ENCODE results near the gene DMRTA1. TPM values are rescaled to one million over a fixed set of nuclear protein-coding genes. Genes with fewer than 3 reads are reported as not detected.

Gene DMRTA1
- total RNA-seq, 1 experiment from 2014 or later: not detected

DNA sequence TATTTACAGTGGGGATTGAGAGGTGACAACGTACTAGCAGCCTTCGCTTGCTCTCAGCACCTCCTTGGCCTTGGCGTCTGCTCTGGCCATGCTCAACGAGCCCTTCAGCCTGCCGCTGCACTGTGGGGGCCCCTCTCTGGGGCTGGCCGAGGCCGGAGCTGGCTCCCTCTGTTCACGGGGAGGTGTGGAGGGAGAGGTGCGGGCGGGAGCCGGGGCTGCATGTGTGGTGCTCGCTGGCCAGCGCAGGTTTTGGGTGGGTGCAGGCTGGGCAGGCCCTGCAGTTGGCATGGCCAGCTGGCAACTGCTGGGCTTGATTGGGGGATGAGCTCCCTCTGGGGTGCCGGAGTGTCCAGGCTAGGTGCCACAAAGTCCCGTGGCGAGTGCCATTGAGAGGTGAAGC lies 5.8 kb upstream of the DMRTA1 start (continued):
- TF ChIP-seq, protein P1, sequence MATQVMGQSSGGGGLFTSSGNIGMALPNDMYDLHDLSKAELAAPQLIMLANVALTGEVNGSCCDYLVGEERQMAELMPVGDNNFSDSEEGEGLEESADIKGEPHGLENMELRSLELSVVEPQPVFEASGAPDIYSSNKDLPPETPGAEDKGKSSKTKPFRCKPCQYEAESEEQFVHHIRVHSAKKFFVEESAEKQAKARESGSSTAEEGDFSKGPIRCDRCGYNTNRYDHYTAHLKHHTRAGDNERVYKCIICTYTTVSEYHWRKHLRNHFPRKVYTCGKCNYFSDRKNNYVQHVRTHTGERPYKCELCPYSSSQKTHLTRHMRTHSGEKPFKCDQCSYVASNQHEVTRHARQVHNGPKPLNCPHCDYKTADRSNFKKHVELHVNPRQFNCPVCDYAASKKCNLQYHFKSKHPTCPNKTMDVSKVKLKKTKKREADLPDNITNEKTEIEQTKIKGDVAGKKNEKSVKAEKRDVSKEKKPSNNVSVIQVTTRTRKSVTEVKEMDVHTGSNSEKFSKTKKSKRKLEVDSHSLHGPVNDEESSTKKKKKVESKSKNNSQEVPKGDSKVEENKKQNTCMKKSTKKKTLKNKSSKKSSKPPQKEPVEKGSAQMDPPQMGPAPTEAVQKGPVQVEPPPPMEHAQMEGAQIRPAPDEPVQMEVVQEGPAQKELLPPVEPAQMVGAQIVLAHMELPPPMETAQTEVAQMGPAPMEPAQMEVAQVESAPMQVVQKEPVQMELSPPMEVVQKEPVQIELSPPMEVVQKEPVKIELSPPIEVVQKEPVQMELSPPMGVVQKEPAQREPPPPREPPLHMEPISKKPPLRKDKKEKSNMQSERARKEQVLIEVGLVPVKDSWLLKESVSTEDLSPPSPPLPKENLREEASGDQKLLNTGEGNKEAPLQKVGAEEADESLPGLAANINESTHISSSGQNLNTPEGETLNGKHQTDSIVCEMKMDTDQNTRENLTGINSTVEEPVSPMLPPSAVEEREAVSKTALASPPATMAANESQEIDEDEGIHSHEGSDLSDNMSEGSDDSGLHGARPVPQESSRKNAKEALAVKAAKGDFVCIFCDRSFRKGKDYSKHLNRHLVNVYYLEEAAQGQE (IDR thresholded peaks at IDR 0.05; ENCODE audit: low read depth): no peak
- no peak for TF ChIP-seq EZH2phosphoT487 (IDR thresholded peaks at IDR 0.05; ENCODE audit: borderline replicate concordance)
- no peak for TF ChIP-seq YY1 (IDR thresholded peaks at IDR 0.05; ENCODE audit: extremely low read depth, insufficient replicate concordance, low read depth, low read length)

DNA sequence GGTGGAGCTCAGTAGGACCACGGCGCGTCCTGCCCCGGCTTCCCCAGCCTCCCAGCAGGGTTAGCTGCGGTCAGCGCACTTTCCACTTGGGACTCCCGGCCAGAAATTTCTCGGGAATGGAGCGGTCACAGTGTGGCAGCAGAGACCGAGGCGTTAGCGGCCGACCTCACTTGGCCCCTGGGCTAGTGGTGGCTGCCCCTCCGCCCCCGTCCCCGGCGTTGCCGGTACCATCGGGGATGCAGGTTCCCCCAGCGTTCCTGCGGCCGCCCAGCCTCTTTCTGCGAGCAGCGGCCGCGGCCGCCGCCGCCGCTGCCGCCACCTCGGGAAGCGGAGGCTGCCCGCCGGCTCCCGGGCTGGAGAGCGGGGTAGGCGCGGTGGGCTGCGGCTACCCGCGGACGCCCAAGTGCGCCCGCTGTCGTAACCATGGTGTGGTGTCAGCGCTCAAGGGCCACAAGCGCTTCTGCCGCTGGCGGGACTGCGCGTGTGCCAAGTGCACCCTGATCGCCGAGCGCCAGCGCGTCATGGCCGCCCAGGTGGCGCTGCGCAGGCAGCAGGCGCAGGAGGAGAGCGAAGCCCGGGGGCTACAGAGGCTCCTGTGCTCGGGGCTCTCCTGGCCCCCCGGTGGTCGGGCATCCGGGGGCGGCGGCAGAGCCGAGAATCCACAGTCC lies 460 bp downstream of the DMRTA1 start:
- Histone ChIP-seq H3K4me1 (ENCODE audit: control insufficient read depth in 1 of 2, insufficient read depth in 2 of 2, low read length in 2 of 2) (no peaks in the 10 kb centered on the region), H3K27me3 (ENCODE audit: insufficient read depth, low read length) (peaks cover 24% of the 10 kb centered on the region), H3K79me2 (ENCODE audit: insufficient read depth, low read length) (no peaks in the 10 kb centered on the region), H4K20me1 (ENCODE audit: insufficient read depth) (no peaks in the 10 kb centered on the region), H3K9me2 (ENCODE audit: insufficient read depth) (no peaks in the 10 kb centered on the region), H2AFZ (ENCODE audit: low read depth, low read length, poor library complexity, severe bottlenecking) (no peak overlapping the region), H3K9ac (ENCODE audit: low read length) (no peak overlapping the region), H3K4me3 (replicated peaks in 1 of 2; ENCODE audit: low read depth in 1 of 2, low read length in 2 of 2) (no peak overlapping the region), H3K4me2 (ENCODE audit: low read length) (no peak overlapping the region), H3K9me3 (ENCODE audit: control insufficient read depth in 1 of 2, insufficient read depth in 1 of 2, low read depth in 1 of 2, low read length in 2 of 2) (no peaks in the 10 kb centered on the region), H3K36me3 (ENCODE audit: control insufficient read depth in 1 of 2, insufficient read depth in 2 of 2, low read length in 2 of 2) (no peaks in the 10 kb centered on the region), H3K27ac (ENCODE audit: low read depth, low read length) (no peak overlapping the region)
- no TSS peak for BruUV-seq (replicated peaks)
- ChIA-PET RAD21 (ENCODE audit: low non-redundant PET in 1 of 2, low total read pairs in 2 of 2, uncharacterized antibody in 2 of 2, unreplicated experiment in 2 of 2) (no interaction called here), CTCF (no interaction called here), POLR2A (no interaction called here)
- intact Hi-C loops (cut with micrococcal nuclease): no loop called here
- DNase-seq (ENCODE audit: low read depth, low spot score) (no peak), ATAC-seq (no peak)
- TF ChIP-seq EGR1 (IDR thresholded peaks at IDR 0.05; ENCODE audit: low read depth): no peak
- TF ChIP-seq EZH2 (IDR thresholded peaks at IDR 0.05): no peak
- TF ChIP-seq RAD21 (IDR thresholded peaks at IDR 0.05; ENCODE audit: low read depth): no peak
- no peak for TF ChIP-seq ZFX (IDR thresholded peaks at IDR 0.05)
- TF ChIP-seq POLR2A (IDR thresholded peaks at IDR 0.05; ENCODE audit: borderline replicate concordance, extremely low read depth, insufficient read depth, insufficient read length): no peak
- TF ChIP-seq JUND (IDR thresholded peaks at IDR 0.05): no peak
- no peak for TF ChIP-seq SP1 (IDR thresholded peaks at IDR 0.05; ENCODE audit: low read depth)
- TF ChIP-seq SIN3A (IDR thresholded peaks at IDR 0.05; ENCODE audit: low read depth): no peak
- TF ChIP-seq, protein P1 (IDR thresholded peaks at IDR 0.05; ENCODE audit: low read depth): no peak
- TF ChIP-seq, protein P2, sequence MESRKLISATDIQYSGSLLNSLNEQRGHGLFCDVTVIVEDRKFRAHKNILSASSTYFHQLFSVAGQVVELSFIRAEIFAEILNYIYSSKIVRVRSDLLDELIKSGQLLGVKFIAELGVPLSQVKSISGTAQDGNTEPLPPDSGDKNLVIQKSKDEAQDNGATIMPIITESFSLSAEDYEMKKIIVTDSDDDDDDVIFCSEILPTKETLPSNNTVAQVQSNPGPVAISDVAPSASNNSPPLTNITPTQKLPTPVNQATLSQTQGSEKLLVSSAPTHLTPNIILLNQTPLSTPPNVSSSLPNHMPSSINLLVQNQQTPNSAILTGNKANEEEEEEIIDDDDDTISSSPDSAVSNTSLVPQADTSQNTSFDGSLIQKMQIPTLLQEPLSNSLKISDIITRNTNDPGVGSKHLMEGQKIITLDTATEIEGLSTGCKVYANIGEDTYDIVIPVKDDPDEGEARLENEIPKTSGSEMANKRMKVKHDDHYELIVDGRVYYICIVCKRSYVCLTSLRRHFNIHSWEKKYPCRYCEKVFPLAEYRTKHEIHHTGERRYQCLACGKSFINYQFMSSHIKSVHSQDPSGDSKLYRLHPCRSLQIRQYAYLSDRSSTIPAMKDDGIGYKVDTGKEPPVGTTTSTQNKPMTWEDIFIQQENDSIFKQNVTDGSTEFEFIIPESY (IDR thresholded peaks at IDR 0.05; ENCODE audit: extremely low read depth, insufficient replicate concordance, low read length): no peak
- TF ChIP-seq CEBPB (IDR thresholded peaks at IDR 0.05; ENCODE audit: low read depth): no peak
- TF ChIP-seq, protein P3, sequence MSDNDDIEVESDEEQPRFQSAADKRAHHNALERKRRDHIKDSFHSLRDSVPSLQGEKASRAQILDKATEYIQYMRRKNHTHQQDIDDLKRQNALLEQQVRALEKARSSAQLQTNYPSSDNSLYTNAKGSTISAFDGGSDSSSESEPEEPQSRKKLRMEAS (IDR thresholded peaks at IDR 0.05): no peak
- no peak for TF ChIP-seq ZNF274 (IDR thresholded peaks at IDR 0.05; ENCODE audit: low read depth, low read length)
- TF ChIP-seq POLR2AphosphoS5 (IDR thresholded peaks at IDR 0.05; ENCODE audit: low read depth, low read length): no peak
- no peak for TF ChIP-seq CBX3 (IDR thresholded peaks at IDR 0.05; ENCODE audit: low read depth)

Measured in HCT116 (cell line).